Measurements from ENCODE around the gene CCDC102B.
A peak's percentile ranks its signal among the peaks of the same experiment; 100 is the strongest.

The CCDC102B gene

GRCh38 chr18:68797871-68798270 lies at the start of gene CCDC102B:
CCDC102B (plus strand) TSS chr18:68798080; CDS start chr18:68836764, 38,684 bp downstream.
- H3K27ac ChIP-seq: peak within 1 kb of the TSS; percentile 91
- TF ChIP-seq CTCF (IDR thresholded peaks at IDR 0.05; ENCODE audit: low read depth, low read length, missing control alignments): no peak
- peak within 1 kb of the TSS; percentile 39 for H3K4me3 ChIP-seq (ENCODE audit: low read depth, low read length)
- peak; percentile 77 for DNase-seq
- no peaks in the 10 kb centered on the region for H3K27me3 ChIP-seq (replicated peaks)
- H3K36me3 ChIP-seq (replicated peaks): no peaks in the 10 kb centered on the region
- in situ Hi-C loops (cut with HindIII; ENCODE audit: low pct_ligation_motif_present, low sequenced_read_pairs): no loop called here

- Histone ChIP-seq H3K36me3 (replicated peaks) (no peaks in the 10 kb centered on the region), H3K27me3 (replicated peaks) (no peaks in the 10 kb centered on the region), H3K4me3 (ENCODE audit: low read depth, low read length) (no peak overlapping the region), H3K27ac (no peak overlapping the region)
- DNase-seq: no peak
- TF ChIP-seq CTCF (IDR thresholded peaks at IDR 0.05; ENCODE audit: low read depth, low read length, missing control alignments): no peak
- in situ Hi-C loops (cut with HindIII; ENCODE audit: low pct_ligation_motif_present, low sequenced_read_pairs): no loop called here
Measured at GRCh38 chr18:68757126-68757525, 40.8 kb upstream of the CCDC102B start.

- no peaks in the 10 kb centered on the region for H3K36me3 ChIP-seq (replicated peaks)
- H3K4me3 ChIP-seq (ENCODE audit: low read depth, low read length): no peak overlapping the region
- TF ChIP-seq CTCF (IDR thresholded peaks at IDR 0.05; ENCODE audit: low read depth, low read length, missing control alignments): no peak
- in situ Hi-C loops (cut with HindIII; ENCODE audit: low pct_ligation_motif_present, low sequenced_read_pairs): no loop called here
- no peak overlapping the region for H3K27ac ChIP-seq
- DNase-seq: no peak
- H3K27me3 ChIP-seq (replicated peaks): no peaks in the 10 kb centered on the region
Measured at GRCh38 chr18:68759308-68759707, 38.6 kb upstream of the CCDC102B start.

GRCh38 chr18:68763083-68763482 lies 34.8 kb upstream of the CCDC102B start:
- H3K36me3 ChIP-seq (replicated peaks): no peaks in the 10 kb centered on the region
- H3K4me3 ChIP-seq (ENCODE audit: low read depth, low read length): no peak overlapping the region
- in situ Hi-C loops (cut with HindIII; ENCODE audit: low pct_ligation_motif_present, low sequenced_read_pairs): no loop called here
- DNase-seq: peak; percentile 89
- H3K27me3 ChIP-seq (replicated peaks): no peaks in the 10 kb centered on the region
- TF ChIP-seq CTCF (IDR thresholded peaks at IDR 0.05; ENCODE audit: low read depth, low read length, missing control alignments): no peak
- peak overlapping the region; percentile 70 for H3K27ac ChIP-seq

- Histone ChIP-seq H3K36me3 (replicated peaks) (no peaks in the 10 kb centered on the region), H3K27me3 (replicated peaks) (no peaks in the 10 kb centered on the region), H3K4me3 (ENCODE audit: low read depth, low read length) (no peak overlapping the region), H3K27ac (peak overlapping the region; percentile 70)
- in situ Hi-C loops (cut with HindIII; ENCODE audit: low pct_ligation_motif_present, low sequenced_read_pairs): no loop called here
- no peak for TF ChIP-seq CTCF (IDR thresholded peaks at IDR 0.05; ENCODE audit: low read depth, low read length, missing control alignments)
- peak; percentile 29 for DNase-seq
Measured at GRCh38 chr18:68764016-68764415, 33.9 kb upstream of the CCDC102B start.

- peak; percentile 8 for DNase-seq
- no peaks in the 10 kb centered on the region for H3K36me3 ChIP-seq (replicated peaks)
- in situ Hi-C loops (cut with HindIII; ENCODE audit: low pct_ligation_motif_present, low sequenced_read_pairs): no loop called here
- no peak for TF ChIP-seq CTCF (IDR thresholded peaks at IDR 0.05; ENCODE audit: low read depth, low read length, missing control alignments)
- no peak overlapping the region for H3K27ac ChIP-seq
- no peak overlapping the region for H3K4me3 ChIP-seq (ENCODE audit: low read depth, low read length)
- H3K27me3 ChIP-seq (replicated peaks): no peaks in the 10 kb centered on the region
Measured at GRCh38 chr18:68766433-68766832, 31.4 kb upstream of the CCDC102B start.

Data from brain microvascular endothelial cell (primary cell).